Vagina (tissue), 2 donors: Measurements from ENCODE around the gene SS18L1. TPM values are rescaled to one million over a fixed set of nuclear protein-coding genes. Genes with fewer than 3 reads are reported as not detected.
A peak's percentile ranks its signal among the peaks of the same experiment; 100 is the strongest.

Experiments
- DNase-seq, 2 donors: peaks; one replicate each; pipeline ENCODE4 v3.0.0-alpha.2; 2017; ENCODE audit errors: extremely low spot score in 2 of 2
- H3K27ac ChIP-seq: fragments of 200-600 bp; sonication (generic); one replicate; pipeline ENCODE4 v1.5.1; 2019
- H3K27me3 ChIP-seq: fragments of 200-600 bp; sonication (generic); one replicate; pipeline ENCODE4 v1.5.1; 2019
- H3K36me3 ChIP-seq, 2 donors: fragments of 200-600 bp; sonication (generic); one replicate each; pipeline ENCODE4 v1.5.1; 2017 to 2019
- H3K4me1 ChIP-seq: fragments of 200-600 bp; sonication (generic); one replicate; pipeline ENCODE4 v1.5.1; 2019
- H3K4me3 ChIP-seq, 2 donors: fragments of 200-600 bp; sonication (generic); 1 replicate in 1 of 2; 2 replicates in 1 of 2; pipeline ENCODE4 v1.5.1; 2016 to 2019
- H3K9me3 ChIP-seq: fragments of 200-600 bp; sonication (generic); one replicate; pipeline ENCODE4 v1.5.1; 2019
- CTCF ChIP-seq, 3 experiments: fragments of 450-650 bp in 2 of 3; fragments of 200-600 bp in 1 of 3; sonication (generic) in 1 of 3; IDR thresholded peaks; one replicate each; pipeline ENCODE4 v1.5.1; 2017 to 2019; ENCODE audit warnings: antibody characterized with exemption in 3 of 3, mild to moderate bottlenecking in 2 of 3, moderate library complexity in 2 of 3
- POLR2A ChIP-seq, 2 donors: fragments of 450-650 bp; IDR thresholded peaks; one replicate each; pipeline ENCODE4 v1.6.1; 2017; ENCODE audit warnings: antibody characterized with exemption in 2 of 2, mild to moderate bottlenecking in 2 of 2, moderate library complexity in 2 of 2
- POLR2AphosphoS5 ChIP-seq, 2 donors: sonication (generic); formaldehyde crosslinking; IDR thresholded peaks; one replicate each; pipeline ENCODE4 v1.9.0; 2017; ENCODE audit warnings: antibody characterized with exemption in 2 of 2, mild to moderate bottlenecking in 2 of 2, low read depth in 1 of 2; ENCODE audit not compliant: insufficient read depth in 1 of 2
- intact Hi-C: fragments of 100-400 bp; cut with DNase I; formaldehyde crosslinking; loops from one replicate; pipeline ENCODE4 v1.15.1; 2023
- total RNA-seq: library from RNA; depleted of rRNA; stranded (reverse); fragments of >200 nt; gene quantifications from one replicate; pipeline ENCODE4 v1.2.3, GENCODE V29; 2016

SS18L1 gene
- total RNA-seq: 25.3 TPM

GRCh38 chr20:62143081-62143956, at the start of gene SS18L1, which contains the start of gene PSMA7:
Gene SS18L1, plus strand, starts transcription at chr20:62143769. Its CDS starts 52 bp downstream, at chr20:62143821.
Gene PSMA7, minus strand, starts transcription at chr20:62143394. Its CDS starts 91 bp downstream, at chr20:62143303.
- no peaks in the 10 kb centered on the region for H3K27me3 ChIP-seq
- no peak for TF ChIP-seq CTCF (IDR thresholded peaks at IDR 0.05)
- peak in 1 of 2 donors; percentile 83 for TF ChIP-seq POLR2AphosphoS5 (IDR thresholded peaks at IDR 0.05; ENCODE audit: insufficient read depth in 1 of 2, low read depth in 1 of 2)
- TF ChIP-seq POLR2A (IDR thresholded peaks at IDR 0.05): peak in 1 of 2 donors; percentile 92
- H3K36me3 ChIP-seq: peaks cover 0 to 23% of the 10 kb centered on the region in 2 donors
- intact Hi-C loops: loop anchor here (5.0 to 10.0 kb wide), 2 partner anchors 81 to 241 kb away; partner anchors contain the start of gene RPS21
- no peak for DNase-seq
- H3K4me3 ChIP-seq: peak within 1 kb of the TSS; percentile 83 to 98
- no peaks in the 10 kb centered on the region for H3K9me3 ChIP-seq
- peaks cover 59% of the 10 kb centered on the region for H3K4me1 ChIP-seq
- peak within 1 kb of the TSS; percentile 89 for H3K27ac ChIP-seq

- intact Hi-C loops: no loop called here
- DNase-seq: no peak
- Histone ChIP-seq H3K27me3 (no peaks in the 10 kb centered on the region), H3K36me3 (no peaks in the 10 kb centered on the region), H3K4me3 (no peak overlapping the region), H3K9me3 (no peaks in the 10 kb centered on the region), H3K27ac (no peak overlapping the region), H3K4me1 (no peaks in the 10 kb centered on the region)
- TF ChIP-seq POLR2A (IDR thresholded peaks at IDR 0.05): no peak
- TF ChIP-seq CTCF (IDR thresholded peaks at IDR 0.05): no peak
- TF ChIP-seq POLR2AphosphoS5 (IDR thresholded peaks at IDR 0.05; ENCODE audit: insufficient read depth in 1 of 2, low read depth in 1 of 2): no peak
Measured at GRCh38 chr20:62096421-62097380, 46.9 kb upstream of the SS18L1 start.

GRCh38 chr20:62097881-62098407, 45.6 kb upstream of the SS18L1 start:
- Histone ChIP-seq H3K4me1 (no peaks in the 10 kb centered on the region), H3K4me3 (no peak overlapping the region), H3K9me3 (no peaks in the 10 kb centered on the region), H3K27ac (no peak overlapping the region), H3K27me3 (no peaks in the 10 kb centered on the region), H3K36me3 (no peaks in the 10 kb centered on the region)
- no peak for DNase-seq
- intact Hi-C loops: no loop called here
- TF ChIP-seq POLR2A (IDR thresholded peaks at IDR 0.05): no peak
- TF ChIP-seq POLR2AphosphoS5 (IDR thresholded peaks at IDR 0.05; ENCODE audit: insufficient read depth in 1 of 2, low read depth in 1 of 2): no peak

- intact Hi-C loops: no loop called here
- Histone ChIP-seq H3K9me3 (no peaks in the 10 kb centered on the region), H3K4me1 (no peaks in the 10 kb centered on the region), H3K27ac (no peak overlapping the region), H3K36me3 (no peaks in the 10 kb centered on the region), H3K27me3 (no peaks in the 10 kb centered on the region), H3K4me3 (no peak overlapping the region)
- TF ChIP-seq POLR2A (IDR thresholded peaks at IDR 0.05) (no peak), POLR2AphosphoS5 (IDR thresholded peaks at IDR 0.05; ENCODE audit: insufficient read depth in 1 of 2, low read depth in 1 of 2) (no peak), CTCF (IDR thresholded peaks at IDR 0.05) (no peak)
- DNase-seq: no peak
Measured at GRCh38 chr20:62101078-62101477, 42.5 kb upstream of the SS18L1 start.
